GM23338 (cell line): ENCODE data around the gene CDH8. TPM values are rescaled to one million over a fixed set of nuclear protein-coding genes. Genes with fewer than 3 reads are reported as not detected.
A peak's percentile ranks its signal among the peaks of the same experiment; 100 is the strongest.

ENCODE experiments used
- ATAC-seq: fragments of 200-7000 bp; cut with Tn5 transposase; 3 replicates; pipeline ENCODE4 v1.9.1; 2020
- DNase-seq: peaks from one replicate; pipeline ENCODE4 v3.0.0-alpha.2; 2015; ENCODE audit warnings: low spot score
- H2AFZ ChIP-seq: fragments of 200-600 bp; sonication (generic); 2 replicates; pipeline ENCODE4 v1.8.0; 2016; ENCODE audit warnings: antibody characterized with exemption, mild to moderate bottlenecking, moderate library complexity
- H3F3A ChIP-seq: fragments of 200-600 bp; sonication (generic); replicated peaks from 2 replicates; pipeline ENCODE4 v1.8.0; 2017; ENCODE audit warnings: antibody characterized with exemption, mixed run types, low read depth
- H3K27ac ChIP-seq: fragments of 200-600 bp; sonication (generic); 2 replicates; pipeline ENCODE4 v1.6.1; 2016; ENCODE audit warnings: low read depth
- H3K27me3 ChIP-seq: fragments of 200-600 bp; sonication (generic); 2 replicates; pipeline ENCODE4 v1.8.0; 2016; ENCODE audit warnings: mild to moderate bottlenecking, mixed run types, moderate library complexity; ENCODE audit not compliant: insufficient read depth
- H3K36me3 ChIP-seq: fragments of 200-600 bp; sonication (generic); 2 replicates; pipeline ENCODE4 v1.8.0; 2016; ENCODE audit warnings: mild to moderate bottlenecking; ENCODE audit not compliant: insufficient read depth
- H3K4me1 ChIP-seq: fragments of 200-600 bp; sonication (generic); 2 replicates; pipeline ENCODE4 v1.8.0; 2016; ENCODE audit warnings: mild to moderate bottlenecking, moderate library complexity; ENCODE audit not compliant: insufficient read depth
- H3K4me2 ChIP-seq: fragments of 200-600 bp; sonication (generic); 2 replicates; pipeline ENCODE4 v1.7.1; 2017; ENCODE audit warnings: mixed run types
- H3K4me3 ChIP-seq: fragments of 200-600 bp; sonication (generic); 2 replicates; pipeline ENCODE4 v1.6.1; 2016; ENCODE audit warnings: mixed run types
- H3K79me2 ChIP-seq: fragments of 200-600 bp; sonication (generic); replicated peaks from 2 replicates; pipeline ENCODE4 v1.8.0; 2017; ENCODE audit warnings: mild to moderate bottlenecking; ENCODE audit not compliant: insufficient read depth
- H3K9me2 ChIP-seq: fragments of 200-600 bp; sonication (generic); 2 replicates; pipeline ENCODE4 v1.8.0; 2017; ENCODE audit not compliant: insufficient read depth
- H4K20me1 ChIP-seq: fragments of 200-600 bp; sonication (generic); replicated peaks from 2 replicates; pipeline ENCODE4 v1.8.0; 2017; ENCODE audit warnings: mild to moderate bottlenecking; ENCODE audit not compliant: insufficient read depth
- H3K27ac Mint-ChIP-seq: 2 replicates; pipeline ENCODE4 v1.8.0; 2020; ENCODE audit warnings: inconsistent platforms, mild to moderate bottlenecking, moderate library complexity, mixed read lengths
- H3K27me3 Mint-ChIP-seq: 3 replicates; pipeline ENCODE4 v1.8.0; 2022; ENCODE audit warnings: low read depth, mild to moderate bottlenecking, moderate library complexity, mixed read lengths, inconsistent platforms; ENCODE audit not compliant: insufficient read depth, poor library complexity
- H3K36me3 Mint-ChIP-seq: 3 replicates; pipeline ENCODE4 v1.8.0; 2021; ENCODE audit warnings: low read depth, mild to moderate bottlenecking, inconsistent platforms, moderate library complexity, mixed read lengths
- H3K4me1 Mint-ChIP-seq: 3 replicates; pipeline ENCODE4 v1.8.0; 2020; ENCODE audit warnings: mild to moderate bottlenecking, inconsistent platforms, mixed read lengths
- H3K4me3 Mint-ChIP-seq: 3 replicates; pipeline ENCODE4 v1.8.0; 2021; ENCODE audit warnings: moderate library complexity, mild to moderate bottlenecking, inconsistent platforms, mixed read lengths
- H3K9me3 Mint-ChIP-seq: 3 replicates; pipeline ENCODE4 v1.8.0; 2020; ENCODE audit warnings: moderate library complexity, mild to moderate bottlenecking, inconsistent platforms, mixed read lengths
- CREB1 ChIP-seq: fragments of 250-450 bp; sonication (Bioruptor Pico); IDR thresholded peaks from 2 replicates; pipeline ENCODE4 v1.5.0; 2020; ENCODE audit warnings: low read depth, mild to moderate bottlenecking, moderate library complexity
- CTCF ChIP-seq, 2 experiments: fragments of 200-600 bp in 1 of 2; sonication (generic) in 1 of 2; conservative IDR thresholded peaks; 2 replicates each; pipeline versions ENCODE4 v1.5.1 to v1.6.1; 2016 to 2017; ENCODE audit warnings: antibody characterized with exemption in 2 of 2, low read depth in 2 of 2, mild to moderate bottlenecking in 2 of 2, moderate library complexity in 1 of 2
- EZH2 ChIP-seq: fragments of 200-600 bp; sonication (generic); IDR thresholded peaks from one replicate; pipeline ENCODE4 v1.8.0; 2017; ENCODE audit warnings: antibody characterized with exemption, mild to moderate bottlenecking, low read depth; ENCODE audit not compliant: unreplicated experiment
- JUNB ChIP-seq: IDR thresholded peaks from one replicate; pipeline ENCODE4 v1.6.1; 2016; ENCODE audit warnings: antibody characterized with exemption; ENCODE audit not compliant: unreplicated experiment
- NANOG ChIP-seq: IDR thresholded peaks from 2 replicates; pipeline ENCODE4 v1.6.1; 2016; ENCODE audit warnings: antibody characterized with exemption, borderline replicate concordance
- POLR2AphosphoS5 ChIP-seq: IDR thresholded peaks from 2 replicates; pipeline ENCODE4 v1.6.1; 2016; ENCODE audit warnings: antibody characterized with exemption, low read depth
- REST ChIP-seq: IDR thresholded peaks from one replicate; pipeline ENCODE4 v1.6.1; 2018; ENCODE audit warnings: antibody characterized with exemption; ENCODE audit not compliant: unreplicated experiment
- STAT1 ChIP-seq: IDR thresholded peaks from one replicate; pipeline ENCODE4 v1.6.1; 2016; ENCODE audit warnings: antibody characterized with exemption; ENCODE audit not compliant: unreplicated experiment
- ZNF114 ChIP-seq: fragments of 250-450 bp; sonication (Bioruptor Pico); IDR thresholded peaks from 2 replicates; pipeline ENCODE4 v1.5.0; 2020; ENCODE audit warnings: mild to moderate bottlenecking, moderate library complexity
- polyA plus RNA-seq: library from polyadenylated mRNA; unstranded; fragments of >200 nt; fragmentation: Nextera tagmentation; extraction: Ambion mirVana; gene quantifications from 2 replicates; pipeline ENCODE4 v1.2.1, GENCODE V29; 2016
- total RNA-seq: library from RNA; depleted of rRNA; stranded (reverse); fragments of >200 nt; shearing (Covaris generic); gene quantifications from 2 replicates; pipeline ENCODE4 v1.2.3, GENCODE V29; 2014

CDH8 gene
- total and polyA plus RNA-seq, 2 experiments from 2014 or later, result 10.2 to 11.7 TPM

GRCh38 chr16:61817583-61818278 is 218.5 kb downstream of the CDH8 start:
- H3K4me3 ChIP-seq, result no peak overlapping the region
- H3K36me3 ChIP-seq, result no peaks in the 10 kb centered on the region
- ATAC-seq, result no peak
- no peaks in the 10 kb centered on the region for H4K20me1 ChIP-seq
- no peak overlapping the region for H2AFZ ChIP-seq
- DNase-seq, result no peak
- peaks cover 2% of the 10 kb centered on the region; the same call in 1 of the 2 replicates for H3K4me1 ChIP-seq
- H3K79me2 ChIP-seq, result no peaks in the 10 kb centered on the region
- Mint-ChIP-seq H3K27ac (no peak overlapping the region), H3K27me3 (peaks cover 2% of the 10 kb centered on the region), H3K36me3 (no peaks in the 10 kb centered on the region), H3K4me1 (peaks cover 3% of the 10 kb centered on the region; the same call in 2 of the 3 replicates), H3K4me3 (no peak overlapping the region), H3K9me3 (no peaks in the 10 kb centered on the region)
- no peaks in the 10 kb centered on the region for H3F3A ChIP-seq
- H3K27ac ChIP-seq, result no peak overlapping the region
- TF ChIP-seq POLR2AphosphoS5 (no peak), STAT1 (no peak), NANOG (no peak), JUNB (no peak), REST (no peak), CTCF (conservative IDR thresholded peaks at IDR 0.05; ENCODE audit: low read depth in 2 of 2) (no peak), EZH2 (no peak), ZNF114 (CRISPR knock-in tag) (no peak), CREB1 (CRISPR knock-in tag) (no peak)
- no peaks in the 10 kb centered on the region for H3K9me2 ChIP-seq
- no peak overlapping the region for H3K4me2 ChIP-seq
- no peaks in the 10 kb centered on the region for H3K27me3 ChIP-seq

- peaks cover 16% of the 10 kb centered on the region; the same call in 1 of the 2 replicates for H3K4me1 ChIP-seq
- no peak overlapping the region for H3K4me3 ChIP-seq
- H4K20me1 ChIP-seq, result no peaks in the 10 kb centered on the region
- peaks cover 2% of the 10 kb centered on the region for H3K27me3 Mint-ChIP-seq
- no peak overlapping the region for H3K27ac ChIP-seq
- no peak overlapping the region for H3K27ac Mint-ChIP-seq
- H3K79me2 ChIP-seq, result no peaks in the 10 kb centered on the region
- TF ChIP-seq CTCF (conservative IDR thresholded peaks at IDR 0.05; ENCODE audit: low read depth in 2 of 2), result peak in 1 of 2 experiments; percentile 28; a peak in 2 of 4 replicates
- no peak for TF ChIP-seq REST
- no peaks in the 10 kb centered on the region for H3K9me2 ChIP-seq
- H3K4me3 Mint-ChIP-seq, result no peak overlapping the region
- no peak for ATAC-seq
- no peaks in the 10 kb centered on the region for H3K9me3 Mint-ChIP-seq
- no peaks in the 10 kb centered on the region for H3F3A ChIP-seq
- H3K36me3 ChIP-seq, result no peaks in the 10 kb centered on the region
- no peaks in the 10 kb centered on the region for H3K36me3 Mint-ChIP-seq
- no peak for DNase-seq
- peaks cover 15% of the 10 kb centered on the region; the same call in 2 of the 3 replicates for H3K4me1 Mint-ChIP-seq
- no peaks in the 10 kb centered on the region for H3K27me3 ChIP-seq
- H3K4me2 ChIP-seq, result no peak overlapping the region
- H2AFZ ChIP-seq, result no peak overlapping the region
Observed at GRCh38 chr16:61814726-61815347, 221.4 kb downstream of the CDH8 start.
